DOHH2 (cell line): ENCODE results near the gene BBS9.

Experiments used
- H3F3A ChIP-seq: fragments of 200-600 bp; sonication (generic), shearing (Covaris generic); 2 replicates; pipeline ENCODE4 v1.6.0; 2016; ENCODE audit warnings: antibody characterized with exemption, mild to moderate bottlenecking; ENCODE audit not compliant: control insufficient read depth, insufficient read depth
- H3K27ac ChIP-seq: fragments of 200-600 bp; sonication (generic); 2 replicates; pipeline ENCODE4 v1.5.1; 2014; ENCODE audit warnings: low read depth, mild to moderate bottlenecking, low read length, moderate library complexity
- H3K27me3 ChIP-seq: fragments of 200-600 bp; sonication (generic); 2 replicates; pipeline ENCODE4 v1.6.1; 2014; ENCODE audit warnings: mild to moderate bottlenecking, low read length, mixed read lengths; ENCODE audit not compliant: control insufficient read depth
- H3K36me3 ChIP-seq: fragments of 200-600 bp; sonication (generic); 2 replicates; pipeline ENCODE4 v1.6.1; 2014; ENCODE audit warnings: mild to moderate bottlenecking, low read length, moderate library complexity, mixed read lengths; ENCODE audit not compliant: control insufficient read depth
- H3K4me1 ChIP-seq: fragments of 200-600 bp; sonication (generic); 2 replicates; pipeline ENCODE4 v1.6.1; 2014; ENCODE audit warnings: mild to moderate bottlenecking, low read length, mixed read lengths; ENCODE audit not compliant: control insufficient read depth
- H3K4me2 ChIP-seq: fragments of 200-600 bp; sonication (generic); 2 replicates; pipeline ENCODE4 v1.6.0; 2014; ENCODE audit warnings: mild to moderate bottlenecking, low read length, moderate library complexity
- H3K4me3 ChIP-seq: fragments of 200-600 bp; sonication (generic); 2 replicates; pipeline ENCODE4 v1.5.1; 2014; ENCODE audit warnings: mild to moderate bottlenecking, low read length, mixed read lengths
- H3K79me2 ChIP-seq: fragments of 200-600 bp; sonication (generic); 2 replicates; pipeline ENCODE4 v1.6.1; 2014; ENCODE audit warnings: mild to moderate bottlenecking, low read length, mixed read lengths; ENCODE audit not compliant: control insufficient read depth
- H3K9me2 ChIP-seq: fragments of 200-600 bp; sonication (generic); replicated peaks from 2 replicates; pipeline ENCODE4 v1.6.1; 2014; ENCODE audit warnings: mild to moderate bottlenecking, low read length, mixed read lengths; ENCODE audit not compliant: control insufficient read depth
- H3K9me3 ChIP-seq: fragments of 200-600 bp; sonication (generic); 2 replicates; pipeline ENCODE4 v1.6.1; 2014; ENCODE audit warnings: antibody characterized with exemption, low read length, mixed read lengths; ENCODE audit not compliant: control insufficient read depth, insufficient read depth
- H4K20me1 ChIP-seq: fragments of 200-600 bp; sonication (generic); 2 replicates; pipeline ENCODE4 v1.6.0; 2014; ENCODE audit warnings: low read depth, mild to moderate bottlenecking, antibody characterized with exemption, low read length, moderate library complexity; ENCODE audit not compliant: control insufficient read depth, insufficient read depth
- CTCF ChIP-seq: fragments of 200-600 bp; sonication (generic); IDR thresholded peaks from one replicate; pipeline ENCODE4 v1.5.1; 2014; ENCODE audit warnings: antibody characterized with exemption, mild to moderate bottlenecking, low read depth, low read length; ENCODE audit not compliant: poor library complexity, severe bottlenecking
- EZH2phosphoT487 ChIP-seq: fragments of 200-600 bp; sonication (generic); IDR thresholded peaks from 2 replicates; pipeline ENCODE4 v1.6.1; 2017; ENCODE audit warnings: borderline replicate concordance, mild to moderate bottlenecking, antibody characterized with exemption, low read length, moderate library complexity, mixed read lengths

Gene BBS9

DNA sequence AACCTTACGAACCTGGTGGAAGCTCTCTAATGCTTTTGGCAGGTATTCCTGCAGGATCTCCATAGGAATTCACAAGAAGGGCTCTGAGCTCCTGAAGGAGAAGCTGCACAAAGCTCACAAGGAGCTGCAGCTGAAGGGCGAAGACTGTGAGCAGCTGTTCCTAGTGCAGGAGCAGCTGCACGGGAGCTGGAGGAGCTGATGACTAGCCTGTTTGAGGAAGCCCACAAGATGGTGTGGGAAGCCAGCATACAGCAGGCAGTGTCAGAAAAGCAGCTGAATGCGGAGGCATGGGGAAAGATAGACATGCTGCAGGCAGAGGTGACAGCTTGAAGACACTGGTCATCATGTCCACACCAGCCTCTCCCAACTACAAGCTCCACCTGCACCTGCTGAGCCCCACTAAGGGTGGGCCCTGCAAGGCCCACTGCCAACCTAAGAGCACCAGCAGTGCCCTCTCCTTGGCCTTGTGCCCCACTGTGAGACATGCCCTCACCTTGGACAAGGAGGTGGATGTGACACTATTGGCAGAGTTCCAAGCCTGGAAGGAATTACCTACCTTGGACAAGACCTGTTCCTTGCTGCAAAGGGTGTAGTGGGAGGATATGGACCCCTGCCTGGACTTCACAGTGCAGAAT lies 250.6 kb downstream of the BBS9 start:
- Histone ChIP-seq H3K4me1 (no peaks in the 10 kb centered on the region), H3K4me2 (no peak overlapping the region), H3K9me2 (no peaks in the 10 kb centered on the region), H4K20me1 (no peaks in the 10 kb centered on the region), H3K36me3 (no peaks in the 10 kb centered on the region), H3F3A (no peaks in the 10 kb centered on the region), H3K79me2 (no peaks in the 10 kb centered on the region), H3K4me3 (no peak overlapping the region), H3K27me3 (no peaks in the 10 kb centered on the region), H3K9me3 (no peaks in the 10 kb centered on the region), H3K27ac (no peak overlapping the region)
- TF ChIP-seq CTCF (no peak), EZH2phosphoT487 (no peak)

DNA sequence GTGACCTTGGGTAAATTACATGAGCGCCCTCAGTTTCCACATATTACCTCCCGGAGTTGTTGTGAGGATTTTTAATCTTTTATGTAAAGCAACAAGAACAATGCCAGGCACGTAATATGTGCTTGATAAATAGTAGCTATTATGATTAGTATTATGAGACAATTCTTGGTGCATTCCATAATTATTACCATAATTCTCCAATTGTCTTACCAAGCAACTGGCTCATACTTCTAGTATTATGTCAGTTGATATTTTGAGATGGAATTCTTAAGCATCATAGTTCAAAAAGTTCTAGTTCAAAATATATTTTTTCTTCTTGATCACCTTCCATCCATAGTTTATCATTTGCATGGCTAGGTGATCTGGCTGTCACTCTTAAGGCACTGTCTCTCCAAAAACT lies 259.0 kb downstream of the BBS9 start:
- no peaks in the 10 kb centered on the region for H3K4me1 ChIP-seq
- no peaks in the 10 kb centered on the region for H3F3A ChIP-seq
- H3K9me3 ChIP-seq = no peaks in the 10 kb centered on the region
- no peaks in the 10 kb centered on the region for H3K27me3 ChIP-seq
- no peaks in the 10 kb centered on the region for H3K79me2 ChIP-seq
- H3K4me2 ChIP-seq = no peak overlapping the region
- TF ChIP-seq CTCF = no peak
- TF ChIP-seq EZH2phosphoT487 = no peak
- no peaks in the 10 kb centered on the region for H3K36me3 ChIP-seq
- no peak overlapping the region for H3K4me3 ChIP-seq
- no peak overlapping the region for H3K27ac ChIP-seq
- H4K20me1 ChIP-seq = no peaks in the 10 kb centered on the region
- no peaks in the 10 kb centered on the region for H3K9me2 ChIP-seq

GRCh38 chr7:33392148-33392547 lies 262.8 kb downstream of the BBS9 start:
- no peaks in the 10 kb centered on the region for H3K9me2 ChIP-seq
- TF ChIP-seq CTCF (no peak), EZH2phosphoT487 (no peak)
- no peaks in the 10 kb centered on the region for H3K36me3 ChIP-seq
- H3K27ac ChIP-seq = no peak overlapping the region
- no peaks in the 10 kb centered on the region for H3F3A ChIP-seq
- no peak overlapping the region for H3K4me3 ChIP-seq
- no peaks in the 10 kb centered on the region for H3K9me3 ChIP-seq
- H3K4me1 ChIP-seq = no peaks in the 10 kb centered on the region
- H3K27me3 ChIP-seq = no peaks in the 10 kb centered on the region
- no peaks in the 10 kb centered on the region for H3K79me2 ChIP-seq
- no peaks in the 10 kb centered on the region for H4K20me1 ChIP-seq
- H3K4me2 ChIP-seq = no peak overlapping the region
